ENCODE results near the gene PROC.
A peak's percentile ranks its signal among the peaks of the same experiment; 100 is the strongest.

The PROC gene

GRCh38 chr2:127418300-127419111 is at the start of gene PROC:
PROC (plus strand) TSS chr2:127418427; CDS start chr2:127419943, 1,516 bp downstream.
- DNase-seq = no peak

DNA sequence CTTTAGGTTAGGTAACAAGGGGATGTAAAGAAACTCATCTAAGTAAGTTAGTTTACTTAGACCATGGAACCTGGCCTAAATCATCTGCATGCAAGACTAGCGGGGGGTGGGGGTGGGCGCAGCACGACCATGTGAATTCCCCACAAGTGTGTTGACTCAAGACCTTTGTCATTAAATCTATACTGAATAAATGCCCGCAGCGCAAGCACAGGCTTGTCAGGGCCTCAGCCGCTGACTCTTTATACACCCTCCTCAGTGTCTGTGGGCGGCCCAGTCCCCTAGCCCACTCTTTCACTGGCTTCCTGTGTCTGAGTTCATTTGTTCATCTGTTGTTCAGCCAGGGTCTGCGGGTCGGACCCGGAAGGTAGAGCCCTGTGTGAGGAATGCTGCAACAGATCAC is 48.2 kb upstream of the PROC start:
- no peak for DNase-seq

- no peak for DNase-seq
These were observed 47.2 kb upstream of the PROC start for GRCh38 chr2:127371037-127371436.

DNA sequence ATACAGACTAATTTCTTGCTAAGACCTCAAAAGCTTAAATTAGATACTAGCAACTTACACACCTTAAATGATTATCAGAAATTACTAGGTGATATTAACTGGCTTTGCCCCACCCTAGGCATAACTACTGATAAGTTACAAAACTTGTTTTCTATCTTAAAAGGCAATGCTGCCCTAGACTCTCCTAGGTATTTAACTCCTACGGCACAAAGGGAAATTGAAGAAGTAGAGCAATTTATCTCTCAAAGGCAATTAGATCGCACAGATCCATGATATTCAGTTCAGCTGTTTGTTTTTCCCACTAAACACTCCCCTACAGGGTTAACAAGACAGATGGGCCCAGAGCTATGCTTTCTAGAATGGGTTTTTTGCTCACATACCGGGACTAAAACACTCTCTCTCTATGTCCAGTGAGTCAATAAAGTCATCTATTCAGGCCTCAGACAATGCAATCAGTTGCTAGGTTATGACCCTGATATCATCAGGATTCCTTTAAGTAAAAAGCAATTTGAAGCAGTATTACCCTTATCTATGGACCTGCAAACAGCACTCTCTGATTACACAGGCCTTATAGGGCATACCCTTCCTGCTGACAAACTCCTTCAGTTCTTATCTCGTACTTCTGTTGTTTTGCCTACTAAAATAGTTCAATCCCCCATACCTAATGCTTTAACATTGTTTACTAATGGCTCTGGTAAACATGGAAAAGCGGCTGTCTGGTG is 44.7 kb upstream of the PROC start:
- no peak for DNase-seq

GRCh38 chr2:127376257-127376656 is 42.0 kb upstream of the PROC start:
- DNase-seq = no peak

DNA sequence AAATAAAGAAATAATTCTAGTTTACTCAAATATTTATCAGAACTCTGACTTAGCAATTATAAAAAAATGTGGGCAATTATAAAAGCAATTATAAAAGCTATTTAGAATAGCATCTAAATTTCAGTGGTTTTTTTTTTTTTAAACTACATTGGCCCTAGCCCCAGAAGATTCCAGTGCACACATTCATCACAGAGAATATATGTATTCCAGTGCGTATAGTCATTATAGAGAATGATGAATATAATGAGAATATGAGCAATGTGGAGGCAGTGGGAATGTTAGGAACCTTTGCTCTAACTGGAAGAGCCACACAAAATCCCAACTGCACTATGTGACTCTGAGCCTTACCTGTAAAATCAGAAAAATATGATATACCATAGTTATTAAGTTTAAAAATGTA is 41.0 kb upstream of the PROC start:
- DNase-seq = no peak

DNA sequence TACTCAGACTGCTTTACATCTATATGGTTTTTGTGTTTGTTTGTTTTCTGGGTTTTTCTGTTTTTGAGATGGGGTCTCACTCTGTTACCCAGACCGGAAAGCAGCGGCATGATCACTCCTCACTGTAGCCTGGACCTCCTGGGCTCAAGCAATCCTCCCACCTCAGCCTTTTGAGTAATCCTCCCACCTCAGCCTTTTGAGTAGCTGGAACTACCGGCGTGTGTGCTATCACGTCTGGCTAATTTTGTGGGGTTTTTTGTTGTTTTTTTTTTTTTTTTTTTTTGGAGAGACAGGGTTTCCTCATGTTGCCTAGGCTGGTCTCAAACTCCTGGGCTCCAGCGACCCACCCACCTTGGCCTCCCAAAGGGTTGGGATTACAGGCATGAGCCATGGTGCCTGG is 39.5 kb upstream of the PROC start:
- no peak for DNase-seq

GRCh38 chr2:127379712-127380355 is 38.4 kb upstream of the PROC start:
- no peak for DNase-seq

DNA sequence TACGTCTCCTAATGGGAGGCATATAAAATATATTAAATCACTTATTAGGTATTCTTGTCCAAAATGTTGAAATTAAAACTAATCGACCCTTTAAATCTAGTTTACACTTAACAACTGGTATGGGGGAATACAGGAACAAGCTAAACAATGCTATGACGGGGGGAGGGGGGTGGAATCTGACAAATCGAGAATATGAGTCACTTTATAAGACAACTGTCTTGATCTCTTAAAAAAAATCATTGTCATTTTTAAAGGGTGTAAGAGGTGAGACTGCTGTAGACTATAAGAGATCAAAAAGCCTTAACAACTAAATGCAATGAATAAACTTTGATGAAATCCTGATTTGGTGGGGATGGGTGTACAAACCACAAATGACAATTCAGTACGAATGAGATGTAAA is 36.5 kb upstream of the PROC start:
- DNase-seq = no peak

DNA sequence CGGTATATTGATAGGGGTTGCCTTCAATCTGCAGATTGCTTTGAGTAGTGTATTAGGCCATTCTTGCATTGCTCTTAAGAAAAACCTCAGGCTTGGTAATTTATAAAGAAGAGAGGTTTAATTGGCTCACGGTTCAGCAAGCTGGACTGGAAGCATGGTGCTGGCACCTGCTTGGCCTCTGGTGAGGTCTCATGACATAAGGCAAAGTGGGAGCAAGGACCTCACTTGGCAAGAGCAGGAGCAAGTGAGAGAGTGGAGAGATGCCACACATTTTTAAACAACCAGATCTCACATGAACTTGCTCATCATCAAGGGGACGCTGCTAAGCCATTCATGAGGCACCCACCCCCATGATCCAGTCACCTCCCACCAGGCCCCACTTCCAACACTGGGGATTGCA is 35.4 kb upstream of the PROC start:
- peak; percentile 14 for DNase-seq

- no peak for DNase-seq
These were observed 33.7 kb upstream of the PROC start for GRCh38 chr2:127384529-127384928.

GRCh38 chr2:127386246-127386645 is 32.0 kb upstream of the PROC start:
- DNase-seq = no peak

DNA sequence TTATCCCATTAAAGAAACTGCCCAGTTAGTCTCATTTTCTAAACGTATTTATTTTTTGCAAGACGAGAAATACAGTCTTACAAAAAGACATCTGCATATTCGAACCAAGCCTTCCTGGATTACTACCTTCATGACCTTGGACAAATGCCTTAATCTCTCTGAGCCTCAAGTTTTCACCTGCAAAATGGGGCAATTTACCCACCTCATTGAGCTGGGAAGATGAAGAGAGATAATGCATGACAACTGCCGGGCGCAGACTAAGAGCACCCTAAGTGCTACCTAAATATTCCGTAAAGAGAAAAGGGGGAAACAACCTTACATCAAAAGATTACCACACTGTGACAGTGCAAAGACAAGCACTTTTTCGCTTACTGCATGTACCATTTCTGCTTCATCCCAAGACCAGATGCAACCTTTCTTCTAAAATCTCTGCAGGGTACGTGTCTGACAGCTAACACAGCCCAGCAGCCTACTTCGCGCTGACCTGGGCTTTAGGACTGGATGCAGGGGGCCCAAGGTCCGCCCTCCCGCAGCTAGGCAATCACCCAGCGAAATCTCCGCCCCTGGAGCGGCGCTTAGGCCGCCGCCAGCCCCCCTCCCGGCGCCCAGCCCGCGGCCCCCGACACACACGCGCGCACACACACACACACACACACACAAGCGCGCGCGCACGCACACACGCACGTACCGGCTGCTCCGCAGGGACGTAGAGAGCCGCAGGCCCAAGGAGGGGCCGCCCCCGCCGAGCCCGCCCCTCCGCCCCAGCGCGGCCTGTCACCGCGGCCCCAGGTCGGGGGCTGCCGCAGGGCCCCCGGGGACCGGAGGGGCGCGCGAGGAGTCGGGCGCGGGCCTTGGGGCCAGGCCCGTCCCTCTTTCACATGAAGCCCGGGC is 31.2 kb upstream of the PROC start:
- DNase-seq = peak; percentile 41

GRCh38 chr2:127387655-127388422 is 30.4 kb upstream of the PROC start, which contains the start of gene MAP3K2:
MAP3K2 (minus strand) TSS chr2:127387975; CDS start chr2:127343129, 44,846 bp downstream.
- peak; percentile 16 for DNase-seq

GRCh38 chr2:127388423-127389164 is 29.6 kb upstream of the PROC start:
- no peak for DNase-seq

DNA sequence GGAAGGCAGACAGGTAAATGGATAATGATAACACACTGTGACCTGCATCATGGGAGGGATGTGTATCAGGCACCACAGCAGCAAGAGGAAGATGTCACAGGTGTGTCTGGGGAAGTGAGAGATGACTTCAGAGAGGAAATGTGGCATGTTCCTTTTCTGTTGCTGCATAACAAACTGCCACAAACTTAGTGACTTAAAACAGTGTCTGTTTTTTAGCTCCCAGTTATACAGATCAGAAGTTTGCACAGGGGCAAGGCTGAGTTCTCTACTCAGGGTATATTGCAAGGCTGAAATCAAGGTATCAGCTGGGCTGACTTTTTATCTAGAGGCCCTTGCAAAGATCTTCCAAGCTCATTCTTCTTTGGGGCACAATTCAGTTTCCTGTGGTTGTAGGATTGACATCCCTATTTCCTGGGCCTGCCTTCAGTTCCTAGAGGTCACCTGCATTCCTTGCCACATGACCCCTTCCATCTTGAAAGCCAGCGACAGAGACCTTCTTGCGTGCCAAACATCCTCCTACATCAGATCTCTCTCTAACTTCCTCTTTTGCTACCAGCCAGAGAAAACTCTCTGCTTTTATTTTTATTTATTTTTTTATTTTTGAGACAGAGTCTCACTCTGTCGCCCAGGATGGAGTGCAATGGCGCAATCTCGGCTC is 28.3 kb upstream of the PROC start:
- no peak for DNase-seq

DNA sequence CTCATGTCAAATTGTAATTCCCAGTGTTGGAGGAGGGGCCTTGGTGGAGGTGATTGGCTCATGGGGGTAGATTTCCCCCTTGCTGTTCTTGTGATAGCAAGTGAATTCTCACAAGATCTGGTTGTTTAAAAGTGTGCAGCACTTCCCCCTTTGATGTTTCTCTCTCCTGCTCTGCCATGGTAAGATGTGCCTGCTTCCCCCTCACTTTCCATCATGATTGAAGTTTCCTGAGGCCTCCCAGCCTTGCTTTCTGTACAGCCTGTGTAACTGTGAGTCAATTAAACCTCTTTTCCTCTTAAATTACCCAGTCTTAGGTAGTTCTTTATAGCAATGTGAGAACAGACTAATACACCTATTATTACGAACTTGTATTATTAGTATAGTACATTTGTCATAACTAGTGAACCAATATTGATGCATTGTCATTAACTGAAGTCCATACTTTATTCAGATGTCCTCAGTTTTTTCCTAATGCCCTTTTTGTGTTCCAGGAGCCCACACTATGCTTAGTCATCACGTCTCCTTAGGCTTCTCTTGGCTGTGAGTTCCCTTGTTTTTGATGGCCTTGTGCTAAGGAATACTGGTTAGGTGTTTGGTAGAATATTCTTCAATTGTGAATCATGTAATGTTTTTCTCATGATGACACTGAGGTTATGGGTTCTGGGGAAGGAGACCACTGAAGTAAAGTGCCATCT is 25.9 kb upstream of the PROC start:
- DNase-seq = no peak

DNA sequence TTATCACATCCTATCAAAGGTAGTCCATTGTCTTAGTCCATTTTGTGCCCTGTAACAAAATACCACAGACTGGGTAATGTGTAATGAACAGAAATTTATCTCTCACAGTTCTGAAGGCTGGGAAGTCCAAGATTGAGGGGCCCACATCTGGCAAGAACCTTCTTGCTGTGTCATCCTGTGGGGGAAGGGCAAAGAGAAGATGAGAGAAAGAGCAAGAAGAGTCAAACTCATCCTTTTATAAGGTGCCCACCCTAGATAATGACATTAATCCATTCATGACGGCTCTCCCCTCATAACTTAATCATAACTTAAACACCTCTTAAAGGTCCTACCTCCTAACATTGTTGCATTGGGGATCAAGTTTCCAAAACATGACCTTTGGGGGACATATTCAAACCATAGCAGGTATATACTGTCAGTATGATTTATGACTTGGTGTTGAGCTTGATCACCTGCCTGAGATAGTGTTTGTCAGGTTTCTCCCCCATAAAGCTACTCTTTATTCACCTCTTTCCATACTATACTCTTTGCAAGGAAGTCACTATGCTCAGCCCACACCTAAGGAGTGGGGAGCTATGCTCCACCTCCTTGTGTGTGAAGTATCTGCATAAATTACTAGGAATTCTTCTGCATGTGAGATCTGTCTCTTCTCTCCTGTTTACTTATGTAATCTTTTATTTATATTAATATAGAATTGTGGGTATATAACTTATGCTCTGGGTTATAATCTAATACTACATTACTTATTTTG is 25.2 kb upstream of the PROC start:
- DNase-seq = no peak

DNA sequence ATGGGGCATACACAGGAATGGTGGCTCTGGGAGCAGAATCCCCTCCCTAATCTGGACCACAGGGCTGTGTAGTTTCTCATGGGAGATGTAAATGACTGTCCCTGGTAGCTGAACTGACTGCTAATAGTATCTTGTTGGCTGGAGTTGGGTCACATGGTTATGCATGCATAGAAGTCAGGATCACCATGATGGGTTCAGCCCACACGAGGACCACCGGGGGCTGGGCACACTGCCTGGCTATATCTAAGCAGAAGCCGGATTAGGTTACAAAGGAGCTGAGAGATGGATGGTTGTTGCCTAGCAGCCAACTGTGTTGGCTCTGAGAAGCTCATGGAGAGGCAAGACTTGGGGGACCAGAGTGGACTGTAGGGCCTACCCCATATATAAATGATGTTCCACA is 23.7 kb upstream of the PROC start:
- DNase-seq = no peak
